Measurements from ENCODE around the gene DHDDS.

GRCh38 chr1:26410706-26411623 lies 21.2 kb upstream of the DHDDS start, which contains the start of gene LIN28A:
- TF ChIP-seq ARNT (IDR thresholded peaks at IDR 0.05) (no peak), DMAP1 (CRISPR knock-in tag; IDR thresholded peaks at IDR 0.05) (no peak), ZNF24 (IDR thresholded peaks at IDR 0.05) (no peak), GATAD2A (CRISPR knock-in tag; IDR thresholded peaks at IDR 0.05) (no peak), TFAP4 (IDR thresholded peaks at IDR 0.05; ENCODE audit: borderline replicate concordance, low read depth) (no peak), ZNF550 (CRISPR knock-in tag; IDR thresholded peaks at IDR 0.05; ENCODE audit: borderline replicate concordance) (no peak), ZFP37 (CRISPR knock-in tag; IDR thresholded peaks at IDR 0.05; ENCODE audit: borderline replicate concordance) (no peak), ZBTB40 (IDR thresholded peaks at IDR 0.05) (no peak), ZBTB40 (CRISPR knock-in tag; IDR thresholded peaks at IDR 0.05) (no peak), HMGXB4 (CRISPR knock-in tag; IDR thresholded peaks at IDR 0.05; ENCODE audit: borderline replicate concordance in 1 of 2, low read depth in 1 of 2) (no peak), MYC (CRISPR knock-in tag; IDR thresholded peaks at IDR 0.05; ENCODE audit: borderline replicate concordance) (no peak), ZNF143 (CRISPR knock-in tag; IDR thresholded peaks at IDR 0.05) (no peak), ZNF350 (CRISPR knock-in tag; IDR thresholded peaks at IDR 0.05; ENCODE audit: borderline replicate concordance, low read depth) (no peak), ZNF383 (CRISPR knock-in tag; IDR thresholded peaks at IDR 0.05; ENCODE audit: borderline replicate concordance) (no peak)
